Left ventricle myocardium inferior (tissue), 1 donor: Measurements from ENCODE around the gene CCBE1. TPM values are rescaled to one million over a fixed set of nuclear protein-coding genes. Genes with fewer than 3 reads are reported as not detected.

Experiments
- DNase-seq: peaks from one replicate; pipeline ENCODE4 v3.0.0-alpha.2; 2020
- H3K27ac ChIP-seq: fragments of 200-600 bp; replicated peaks from 2 replicates; pipeline ENCODE4 v1.8.0; 2021
- H3K27me3 ChIP-seq: fragments of 200-600 bp; 2 replicates; pipeline ENCODE4 v1.8.0; 2021; ENCODE audit warnings: low read depth
- H3K36me3 ChIP-seq: fragments of 200-600 bp; 2 replicates; pipeline ENCODE4 v1.8.0; 2021
- H3K4me1 ChIP-seq: fragments of 200-600 bp; 2 replicates; pipeline ENCODE4 v1.8.0; 2021
- H3K4me3 ChIP-seq: fragments of 200-600 bp; 2 replicates; pipeline ENCODE4 v1.8.0; 2021; ENCODE audit warnings: mild to moderate bottlenecking, moderate library complexity
- H3K9me3 ChIP-seq: fragments of 200-600 bp; replicated peaks from 2 replicates; pipeline ENCODE4 v1.8.0; 2021
- CTCF ChIP-seq: fragments of 200-600 bp; IDR thresholded peaks from 2 replicates; pipeline ENCODE4 v1.8.0; 2021; ENCODE audit warnings: antibody characterized with exemption, mild to moderate bottlenecking, borderline replicate concordance
- intact Hi-C: fragments of 100-400 bp; cut with micrococcal nuclease; formaldehyde crosslinking; loops from one replicate; pipeline ENCODE4 v1.11.0; 2022
- total RNA-seq: library from RNA; stranded (reverse); fragmentation: NEBNext Ultra II Directional; extraction: Animal tissue kit (Norgen Biotek cat#: 25700); gene quantifications from one replicate; pipeline ENCODE4 v1.2.1, GENCODE V29; 2021
- donor health status: DM: no; HTN: yes; CAD: no; lungs with severe emphysema.

Gene CCBE1
- total RNA-seq, 1 donor from 2014 or later = 3.2 TPM

- Histone ChIP-seq H3K9me3 (peaks cover 6% of the 10 kb centered on the region), H3K4me1 (peaks cover 7% of the 10 kb centered on the region), H3K27me3 (no peaks in the 10 kb centered on the region), H3K27ac (no peak overlapping the region), H3K4me3 (no peak overlapping the region), H3K36me3 (no peaks in the 10 kb centered on the region)
- DNase-seq = no peak
- TF ChIP-seq CTCF = no peak
- intact Hi-C loops = no loop called here
Measured at GRCh38 chr18:59627414-59627813, 69.8 kb downstream of the CCBE1 start.

GRCh38 chr18:59624369-59624765, 72.9 kb downstream of the CCBE1 start:
- TF ChIP-seq CTCF = no peak
- Histone ChIP-seq H3K4me3 (no peak overlapping the region), H3K9me3 (no peaks in the 10 kb centered on the region), H3K4me1 (peaks cover 7% of the 10 kb centered on the region), H3K27me3 (no peaks in the 10 kb centered on the region), H3K27ac (peak overlapping the region; percentile 56), H3K36me3 (no peaks in the 10 kb centered on the region)
- DNase-seq = no peak
- intact Hi-C loops = no loop called here

- intact Hi-C loops = no loop called here
- Histone ChIP-seq H3K27ac (peak overlapping the region; percentile 56), H3K36me3 (no peaks in the 10 kb centered on the region), H3K4me3 (no peak overlapping the region), H3K9me3 (no peaks in the 10 kb centered on the region), H3K4me1 (peaks cover 7% of the 10 kb centered on the region), H3K27me3 (no peaks in the 10 kb centered on the region)
- TF ChIP-seq CTCF = no peak
- no peak for DNase-seq
Measured at GRCh38 chr18:59623456-59624368, 73.5 kb downstream of the CCBE1 start.

DNA sequence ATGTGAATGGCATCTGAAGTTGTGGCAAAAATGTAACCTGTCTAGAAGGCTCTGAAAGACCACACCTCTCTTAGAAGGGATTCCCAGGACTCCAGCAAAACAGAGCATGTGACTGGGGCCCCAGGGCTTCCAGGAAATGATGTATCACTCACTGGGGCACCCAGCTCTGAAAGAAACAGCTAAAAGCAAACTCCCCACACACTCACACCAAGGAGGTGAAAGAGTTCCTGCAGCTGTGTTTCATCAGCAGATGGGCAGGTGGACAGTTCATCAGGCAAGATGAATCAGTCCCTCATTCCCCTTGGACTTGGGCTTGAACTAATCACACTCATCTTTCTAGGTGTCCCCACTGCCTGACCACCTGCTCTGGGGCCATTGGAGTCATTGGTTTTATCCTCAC, 76.2 kb downstream of the CCBE1 start:
- H3K36me3 ChIP-seq = no peaks in the 10 kb centered on the region
- peaks cover 11% of the 10 kb centered on the region for H3K27me3 ChIP-seq
- H3K4me3 ChIP-seq = no peak overlapping the region
- intact Hi-C loops = no loop called here
- H3K9me3 ChIP-seq = no peaks in the 10 kb centered on the region
- TF ChIP-seq CTCF = no peak
- peaks cover under 1% of the 10 kb centered on the region for H3K4me1 ChIP-seq
- no peak for DNase-seq
- no peak overlapping the region for H3K27ac ChIP-seq

GRCh38 chr18:59620381-59620780, 76.8 kb downstream of the CCBE1 start:
- no peaks in the 10 kb centered on the region for H3K9me3 ChIP-seq

More at GRCh38 chr18:59620381-59620780, 76.8 kb downstream of the CCBE1 start:
- DNase-seq = no peak
- H3K27me3 ChIP-seq = peaks cover 11% of the 10 kb centered on the region
- no peak overlapping the region for H3K27ac ChIP-seq
- TF ChIP-seq CTCF = no peak
- no peaks in the 10 kb centered on the region for H3K4me1 ChIP-seq
- intact Hi-C loops = no loop called here
- H3K4me3 ChIP-seq = no peak overlapping the region
- no peaks in the 10 kb centered on the region for H3K36me3 ChIP-seq
